SK-N-SH (cell line): ENCODE measurements around the gene UBN2.

Experiments used
- EP300 ChIP-seq, 2 experiments: IDR thresholded peaks; 2 replicates each; pipeline versions ENCODE4 v1.4.0 to v1.6.1; 2012; ENCODE audit warnings: borderline replicate concordance in 1 of 2, low read depth in 1 of 2, low read length in 1 of 2
- FOSL2 ChIP-seq: IDR thresholded peaks from 2 replicates; pipeline ENCODE4 v1.4.0; 2012; ENCODE audit warnings: low read depth, mild to moderate bottlenecking, moderate library complexity, borderline replicate concordance

- TF ChIP-seq FOSL2 = no peak
- TF ChIP-seq EP300 (IDR thresholded peaks at IDR 0.05; ENCODE audit: borderline replicate concordance in 1 of 2, low read depth in 1 of 2, low read length in 1 of 2) = no peak
These were observed 108.0 kb downstream of the UBN2 start for GRCh38 chr7:139339025-139339424.
